NB4 (cell line): ENCODE measurements around the gene APCDD1L.

Source experiments
- DNase-seq: peaks from one replicate; pipeline ENCODE4 v3.0.0; 2010; ENCODE audit warnings: low read depth
- H3K4me3 ChIP-seq: one replicate; pipeline ENCODE4 v1.5.1; 2011; ENCODE audit warnings: mild to moderate bottlenecking, low read depth, low read length, moderate library complexity
- CTCF ChIP-seq: IDR thresholded peaks from one replicate; pipeline ENCODE4 v1.5.1; 2012; ENCODE audit warnings: low read depth, low read length
- MAX ChIP-seq: IDR thresholded peaks from 2 replicates; pipeline ENCODE4 v1.6.1; 2011; ENCODE audit warnings: low read depth, low read length
- MYC ChIP-seq: IDR thresholded peaks from 2 replicates; pipeline ENCODE4 v1.6.1; 2011; ENCODE audit warnings: low read depth, low read length
- POLR2A ChIP-seq: IDR thresholded peaks from 2 replicates; pipeline ENCODE4 v1.6.1; 2011; ENCODE audit warnings: mild to moderate bottlenecking; ENCODE audit not compliant: insufficient read length; ENCODE audit errors: extremely low read depth

APCDD1L gene

GRCh38 chr20:58504566-58504965, 10.6 kb downstream of the APCDD1L start:
- TF ChIP-seq CTCF (no peak), MYC (no peak), MAX (no peak), POLR2A (no peak)
- no peak overlapping the region for H3K4me3 ChIP-seq
- no peak for DNase-seq

GRCh38 chr20:58503668-58504067, 11.5 kb downstream of the APCDD1L start:
- H3K4me3 ChIP-seq, result no peak overlapping the region
- TF ChIP-seq MYC (no peak), CTCF (no peak), MAX (no peak), POLR2A (no peak)
- DNase-seq, result no peak

GRCh38 chr20:58500256-58500655, 14.9 kb downstream of the APCDD1L start:
- DNase-seq, result no peak
- H3K4me3 ChIP-seq, result no peak overlapping the region
- TF ChIP-seq MAX, result no peak

- DNase-seq, result no peak
- H3K4me3 ChIP-seq, result no peak overlapping the region
- no peak for TF ChIP-seq MYC
- TF ChIP-seq POLR2A, result no peak
- TF ChIP-seq MAX, result no peak
- TF ChIP-seq CTCF, result no peak
Observed at GRCh38 chr20:58498470-58499068, 16.6 kb downstream of the APCDD1L start.

- no peak for DNase-seq
- TF ChIP-seq MYC (no peak), POLR2A (no peak), MAX (no peak), CTCF (no peak)
- H3K4me3 ChIP-seq, result no peak overlapping the region
Observed at GRCh38 chr20:58497724-58498469, 17.3 kb downstream of the APCDD1L start.

GRCh38 chr20:58497076-58497641, 18.0 kb downstream of the APCDD1L start:
- no peak for DNase-seq
- H3K4me3 ChIP-seq, result no peak overlapping the region
- TF ChIP-seq POLR2A (no peak), MAX (no peak), MYC (no peak), CTCF (no peak)
